Measurements from ENCODE around the gene HECTD4. TPM values are rescaled to one million over a fixed set of nuclear protein-coding genes. Genes with fewer than 3 reads are reported as not detected.

The HECTD4 gene
- total RNA-seq, 1 experiment from 2014 or later, result 30.0 TPM

DNA sequence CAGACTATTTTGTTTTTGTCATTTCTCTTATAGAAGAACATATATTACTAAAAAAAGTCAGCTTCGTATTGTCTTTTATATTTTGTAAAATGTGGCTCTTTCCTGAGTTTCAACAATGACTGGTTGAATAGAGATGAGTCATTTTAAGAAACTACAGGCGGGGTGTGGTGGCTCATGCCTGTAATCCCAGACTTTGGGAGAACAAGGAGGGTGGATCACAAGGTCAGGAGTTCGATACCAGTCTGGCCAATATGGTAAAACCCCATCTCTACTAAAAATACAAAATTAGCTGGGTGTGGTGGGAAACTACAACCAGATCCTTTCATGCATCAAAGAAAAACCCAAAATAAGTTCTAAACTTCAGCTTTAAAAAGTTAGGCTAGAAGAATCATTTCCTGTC, 28.8 kb downstream of the HECTD4 start:
- H3K4me1 Mint-ChIP-seq, result peaks cover 0 to 4% of the 10 kb centered on the region in 2 experiments; a peak in 3 of 4 replicates
- H4K5ac ChIP-seq (ENCODE audit: insufficient read length, low read depth, low read length), result no peak overlapping the region
- no peak overlapping the region for H2AFZ ChIP-seq (ENCODE audit: low read length)
- no peak overlapping the region for H2BK5ac ChIP-seq (ENCODE audit: insufficient read length, low read length)
- H3K4me3 Mint-ChIP-seq, result no peak overlapping the region
- H3K27me3 Mint-ChIP-seq (ENCODE audit: low read depth), result no peaks in the 10 kb centered on the region
- H3K4me1 ChIP-seq (ENCODE audit: insufficient read depth, low read length), result no peaks in the 10 kb centered on the region
- H3K9ac ChIP-seq (ENCODE audit: extremely low read depth, insufficient read length, low read length), result no peak overlapping the region
- H3K18ac ChIP-seq (ENCODE audit: insufficient read length, low read depth, low read length), result no peak overlapping the region
- no peak overlapping the region for H2BK120ac ChIP-seq (ENCODE audit: low read depth, low read length, poor library complexity, severe bottlenecking)
- H3K4me2 ChIP-seq (ENCODE audit: insufficient read depth, insufficient read length, low read length), result no peak overlapping the region
- H3K9me3 ChIP-seq (ENCODE audit: control insufficient read depth, low read depth, low read length), result no peaks in the 10 kb centered on the region
- no peak overlapping the region for H2BK15ac ChIP-seq (ENCODE audit: low read depth, low read length)
- no peaks in the 10 kb centered on the region for H3K79me2 ChIP-seq (ENCODE audit: insufficient read depth, low read length)
- H2BK12ac ChIP-seq (ENCODE audit: insufficient read length, low read depth, low read length), result no peak overlapping the region
- no peak overlapping the region for H3K56ac ChIP-seq (ENCODE audit: insufficient read length, low read depth, low read length)
- H3K14ac ChIP-seq (ENCODE audit: insufficient read depth, low read length), result no peak overlapping the region
- no peaks in the 10 kb centered on the region for H3K27me3 ChIP-seq (ENCODE audit: insufficient read depth, low read length)
- H3K9me3 Mint-ChIP-seq, result no peaks in the 10 kb centered on the region
- no peak overlapping the region for H3K27ac ChIP-seq (ENCODE audit: insufficient read length, low read depth, low read length)
- 0 out of 7 replicates have a peak overlapping the region, but pooled peaks of 1 of the 3 experiments have one; percentile 22 for H3K27ac Mint-ChIP-seq
- H3K36me3 Mint-ChIP-seq (ENCODE audit: insufficient read depth in 1 of 3, low read depth in 3 of 3), result no peaks in the 10 kb centered on the region; a peak in 1 of 7 replicates
- H2AK5ac ChIP-seq (ENCODE audit: insufficient read length, low read length), result no peak overlapping the region
- DNase-seq, result no peak
- H2BK20ac ChIP-seq (ENCODE audit: low read depth, low read length, poor library complexity, severe bottlenecking), result no peak overlapping the region
- no peak overlapping the region for H3K23ac ChIP-seq (ENCODE audit: insufficient read length, low read depth, low read length)
- no peak overlapping the region for H3K4ac ChIP-seq (ENCODE audit: low read depth, low read length)
- H3T11ph ChIP-seq (ENCODE audit: low read length), result no peak overlapping the region
- TF ChIP-seq, protein P1, sequence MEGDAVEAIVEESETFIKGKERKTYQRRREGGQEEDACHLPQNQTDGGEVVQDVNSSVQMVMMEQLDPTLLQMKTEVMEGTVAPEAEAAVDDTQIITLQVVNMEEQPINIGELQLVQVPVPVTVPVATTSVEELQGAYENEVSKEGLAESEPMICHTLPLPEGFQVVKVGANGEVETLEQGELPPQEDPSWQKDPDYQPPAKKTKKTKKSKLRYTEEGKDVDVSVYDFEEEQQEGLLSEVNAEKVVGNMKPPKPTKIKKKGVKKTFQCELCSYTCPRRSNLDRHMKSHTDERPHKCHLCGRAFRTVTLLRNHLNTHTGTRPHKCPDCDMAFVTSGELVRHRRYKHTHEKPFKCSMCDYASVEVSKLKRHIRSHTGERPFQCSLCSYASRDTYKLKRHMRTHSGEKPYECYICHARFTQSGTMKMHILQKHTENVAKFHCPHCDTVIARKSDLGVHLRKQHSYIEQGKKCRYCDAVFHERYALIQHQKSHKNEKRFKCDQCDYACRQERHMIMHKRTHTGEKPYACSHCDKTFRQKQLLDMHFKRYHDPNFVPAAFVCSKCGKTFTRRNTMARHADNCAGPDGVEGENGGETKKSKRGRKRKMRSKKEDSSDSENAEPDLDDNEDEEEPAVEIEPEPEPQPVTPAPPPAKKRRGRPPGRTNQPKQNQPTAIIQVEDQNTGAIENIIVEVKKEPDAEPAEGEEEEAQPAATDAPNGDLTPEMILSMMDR (conservative IDR thresholded peaks at IDR 0.05), result no peak
- no peak overlapping the region for H4K8ac ChIP-seq (replicated peaks; ENCODE audit: insufficient read length, low read depth, low read length)
- no CpG with 5 or more reads among the region's 3 CpGs for WGBS (ENCODE audit: extremely low coverage, insufficient read length, low lambda C conversion rate)
- no peaks in the 10 kb centered on the region for H4K20me1 ChIP-seq (ENCODE audit: control insufficient read depth, insufficient read depth, insufficient read length)
- no peak overlapping the region for H4K91ac ChIP-seq (ENCODE audit: insufficient read length, low read depth, low read length)
- H3K79me1 ChIP-seq (ENCODE audit: insufficient read depth, low read depth, low read length, poor library complexity, severe bottlenecking), result peaks cover 10% of the 10 kb centered on the region
- no peaks in the 10 kb centered on the region for H3K23me2 ChIP-seq (ENCODE audit: insufficient read length, low read depth, low read length, poor library complexity, severe bottlenecking)

All from H9 (cell line).